ENCODE results near the gene GASK1A. TPM values are rescaled to one million over a fixed set of nuclear protein-coding genes. Genes with fewer than 3 reads are reported as not detected.
"Not testable (repeated sequence)": the region's sequence is repeated elsewhere in the genome, so short reads cannot be mapped to it uniquely, and the experiment has no call there.

The GASK1A gene
- total and polyA plus RNA-seq, 2 donors from 2014 or later = 2.3 to 7.3 TPM

GRCh38 chr3:43063114-43063513 lies 84.0 kb downstream of the GASK1A start:
- no peaks in the 10 kb centered on the region for H3K4me1 ChIP-seq (ENCODE audit: control insufficient read depth in 2 of 3, insufficient read depth in 2 of 3, low read depth in 1 of 3, low read length in 3 of 3)
- no peaks in the 10 kb centered on the region for H3K9me3 ChIP-seq (ENCODE audit: control insufficient read depth in 2 of 3, insufficient read depth in 1 of 3, low read length in 3 of 3)
- FAIRE-seq (no peak), DNase-seq (no peak)
- H3K36me3 ChIP-seq (ENCODE audit: control insufficient read depth in 2 of 3, insufficient read depth in 3 of 3, low read length in 3 of 3) = no peaks in the 10 kb centered on the region
- no peaks in the 10 kb centered on the region for H3K27me3 ChIP-seq (ENCODE audit: control insufficient read depth, insufficient read depth, low read length)
- no peak for TF ChIP-seq CTCF (IDR thresholded peaks at IDR 0.05; ENCODE audit: borderline replicate concordance, extremely low read depth, insufficient read depth)
- H3K4me3 ChIP-seq (ENCODE audit: low read length in 3 of 3) = no peak overlapping the region
- H3K27ac ChIP-seq (ENCODE audit: low read depth in 2 of 2, low read length in 2 of 2) = no peak overlapping the region
- H3K9ac ChIP-seq (ENCODE audit: low read length in 3 of 3) = no peak overlapping the region
- intact Hi-C loops (cut with DNase I) = no loop called here

GRCh38 chr3:43070670-43071069 lies 91.6 kb downstream of the GASK1A start:
- H3K36me3 ChIP-seq (ENCODE audit: control insufficient read depth in 2 of 3, insufficient read depth in 3 of 3, low read length in 3 of 3); H3K4me3 ChIP-seq (ENCODE audit: low read length in 3 of 3); intact Hi-C loops (cut with DNase I); H3K9me3 ChIP-seq (ENCODE audit: control insufficient read depth in 2 of 3, insufficient read depth in 1 of 3, low read length in 3 of 3); FAIRE-seq; H3K9ac ChIP-seq (ENCODE audit: low read length in 3 of 3); H3K27ac ChIP-seq (ENCODE audit: low read depth in 2 of 2, low read length in 2 of 2); H3K4me1 ChIP-seq (ENCODE audit: control insufficient read depth in 2 of 3, insufficient read depth in 2 of 3, low read depth in 1 of 3, low read length in 3 of 3); DNase-seq; H3K27me3 ChIP-seq (ENCODE audit: control insufficient read depth, insufficient read depth, low read length): not testable (repeated sequence)

GRCh38 chr3:43071313-43071893 lies 92.3 kb downstream of the GASK1A start:
- no peaks in the 10 kb centered on the region for H3K9me3 ChIP-seq (ENCODE audit: control insufficient read depth in 2 of 3, insufficient read depth in 1 of 3, low read length in 3 of 3)
- H3K36me3 ChIP-seq (ENCODE audit: control insufficient read depth in 2 of 3, insufficient read depth in 3 of 3, low read length in 3 of 3) = no peaks in the 10 kb centered on the region
- no peaks in the 10 kb centered on the region for H3K4me1 ChIP-seq (ENCODE audit: control insufficient read depth in 2 of 3, insufficient read depth in 2 of 3, low read depth in 1 of 3, low read length in 3 of 3)
- intact Hi-C loops (cut with DNase I) = no loop called here
- no peaks in the 10 kb centered on the region for H3K27me3 ChIP-seq (ENCODE audit: control insufficient read depth, insufficient read depth, low read length)
- DNase-seq (peak in 1 of 5 donors; percentile 6), FAIRE-seq (no peak)
- peak; percentile 23 for TF ChIP-seq CTCF (IDR thresholded peaks at IDR 0.05; ENCODE audit: borderline replicate concordance, extremely low read depth, insufficient read depth)
- H3K4me3 ChIP-seq (ENCODE audit: low read length in 3 of 3) = no peak overlapping the region
- H3K9ac ChIP-seq (ENCODE audit: low read length in 3 of 3) = no peak overlapping the region
- no peak overlapping the region for H3K27ac ChIP-seq (ENCODE audit: low read depth in 2 of 2, low read length in 2 of 2)

GRCh38 chr3:43072361-43072760 lies 93.2 kb downstream of the GASK1A start:
- no peak for FAIRE-seq
- H3K9me3 ChIP-seq (ENCODE audit: control insufficient read depth in 2 of 3, insufficient read depth in 1 of 3, low read length in 3 of 3) = no peaks in the 10 kb centered on the region
- H3K27me3 ChIP-seq (ENCODE audit: control insufficient read depth, insufficient read depth, low read length) = no peaks in the 10 kb centered on the region
- no peak for TF ChIP-seq CTCF (IDR thresholded peaks at IDR 0.05; ENCODE audit: borderline replicate concordance, extremely low read depth, insufficient read depth)
- H3K4me3 ChIP-seq (ENCODE audit: low read length in 3 of 3) = no peak overlapping the region
- H3K9ac ChIP-seq (ENCODE audit: low read length in 3 of 3) = no peak overlapping the region
- H3K4me1 ChIP-seq (ENCODE audit: control insufficient read depth in 2 of 3, insufficient read depth in 2 of 3, low read depth in 1 of 3, low read length in 3 of 3) = no peaks in the 10 kb centered on the region
- H3K27ac ChIP-seq (ENCODE audit: low read depth in 2 of 2, low read length in 2 of 2) = no peak overlapping the region
- no peak for DNase-seq
- H3K36me3 ChIP-seq (ENCODE audit: control insufficient read depth in 2 of 3, insufficient read depth in 3 of 3, low read length in 3 of 3) = no peaks in the 10 kb centered on the region
- intact Hi-C loops (cut with DNase I) = no loop called here

Measured in kidney (tissue), 14 donors.